Lung (tissue), 12 donors: ENCODE measurements around the gene PPEF2. TPM values are rescaled to one million over a fixed set of nuclear protein-coding genes. Genes with fewer than 3 reads are reported as not detected.

ENCODE experiments used
- ATAC-seq: fragments of 200-7000 bp; cut with Tn5 transposase; one replicate; pipeline ENCODE4 v1.9.1; 2020; ENCODE audit warnings: moderate number of reproducible peaks; ENCODE audit not compliant: insufficient read depth, low FRiP score
- DNase-seq, 3 donors: peaks; one replicate each; pipeline ENCODE4 v3.0.0-alpha.2; 2013 to 2017
- H3K27ac ChIP-seq, 2 donors: one replicate each; pipeline ENCODE4 v1.5.1; 2013; ENCODE audit warnings: mild to moderate bottlenecking in 2 of 2, moderate library complexity in 2 of 2, control low read depth in 1 of 2, inconsistent platforms in 1 of 2, low read depth in 1 of 2, low read length in 1 of 2
- H3K27me3 ChIP-seq, 3 donors: one replicate each; pipeline ENCODE4 v1.5.1; 2013; ENCODE audit warnings: low read length in 2 of 3; ENCODE audit not compliant: control insufficient read depth in 3 of 3, insufficient read depth in 3 of 3
- H3K36me3 ChIP-seq, 4 donors: one replicate each; pipeline ENCODE4 v1.5.1; 2013; ENCODE audit warnings: low read length in 4 of 4, mild to moderate bottlenecking in 1 of 4, moderate library complexity in 1 of 4; ENCODE audit not compliant: control insufficient read depth in 4 of 4, insufficient read depth in 4 of 4
- H3K4me1 ChIP-seq, 5 donors: one replicate each; pipeline ENCODE4 v1.5.1; 2013; ENCODE audit warnings: low read length in 5 of 5, mild to moderate bottlenecking in 2 of 5, moderate library complexity in 1 of 5; ENCODE audit not compliant: control insufficient read depth in 5 of 5, insufficient read depth in 5 of 5
- H3K4me3 ChIP-seq: one replicate; pipeline ENCODE4 v1.5.1; 2013; ENCODE audit warnings: mild to moderate bottlenecking, control low read depth, moderate library complexity
- H3K9ac ChIP-seq, 2 donors: one replicate each; pipeline ENCODE4 v1.5.1; 2013; ENCODE audit warnings: low read length in 2 of 2, control low read depth in 1 of 2; ENCODE audit not compliant: insufficient read depth in 1 of 2
- H3K9me3 ChIP-seq, 4 donors: one replicate each; pipeline ENCODE4 v1.5.1; 2013; ENCODE audit warnings: low read length in 3 of 4, mild to moderate bottlenecking in 1 of 4, moderate library complexity in 1 of 4; ENCODE audit not compliant: control insufficient read depth in 4 of 4, insufficient read depth in 3 of 4
- CTCF ChIP-seq: IDR thresholded peaks from 2 replicates; pipeline ENCODE4 v1.5.1; 2012; ENCODE audit warnings: mild to moderate bottlenecking; ENCODE audit errors: control extremely low read depth, extremely low read depth
- WGBS, 2 donors: extraction: QIAGEN DNeasy Blood & Tissue Kit; methylation state at CpG; one replicate each; pipeline ENCODE4 v1.1.7; 2013; 5-methylcytosine and 5-hydroxymethylcytosine counted together
- polyA plus RNA-seq, 2 donors: library from polyadenylated mRNA; stranded (reverse); fragments of 200-250 nt; gene quantifications; one replicate each; pipeline ENCODE4 v1.2.1, GENCODE V29; 2013
- total RNA-seq, 2 donors: library from RNA; depleted of rRNA in 1 of 2; stranded (reverse); fragments of >200 nt in 1 of 2; gene quantifications; one replicate each; pipeline ENCODE4 v1.2.1, GENCODE V29; 2014 to 2021
- donor health status: control.
- donor health status: control.
- donor health status: Bipolar disorder and iron deficiency.
- donor health status: healthy.
- donor health status: DM: yes; HTN: yes; CAD: no.

The PPEF2 gene
- total and polyA plus RNA-seq, 4 donors = 0.01 TPM; not detected in 3

- WGBS, 2 donors = 88 to 93% methylated on average over 3 of the region's 3 CpGs
- Histone ChIP-seq H3K27ac (no peak overlapping the region), H3K27me3 (peaks cover 0 to 2% (median 0%) of the 10 kb centered on the region in 3 donors), H3K9me3 (no peaks in the 10 kb centered on the region), H3K9ac (no peak overlapping the region), H3K36me3 (no peaks in the 10 kb centered on the region), H3K4me1 (no peaks in the 10 kb centered on the region), H3K4me3 (no peak overlapping the region)
- TF ChIP-seq CTCF = no peak
- ATAC-seq = no peak
- DNase-seq = no peak
Observed at GRCh38 chr4:75881476-75881875, 20.8 kb downstream of the PPEF2 start.

- ATAC-seq = no peak
- no peak for TF ChIP-seq CTCF
- H3K27me3 ChIP-seq = no peaks in the 10 kb centered on the region
- WGBS, 2 donors = 34 to 46% methylated on average over 1 of the region's 1 CpG
- H3K36me3 ChIP-seq = no peaks in the 10 kb centered on the region
- H3K9ac ChIP-seq = no peak overlapping the region
- no peak for DNase-seq
- no peak overlapping the region for H3K4me3 ChIP-seq
- H3K9me3 ChIP-seq = no peaks in the 10 kb centered on the region
- no peaks in the 10 kb centered on the region for H3K4me1 ChIP-seq
- H3K27ac ChIP-seq = no peak overlapping the region
Observed at GRCh38 chr4:75880278-75880677, 22.0 kb downstream of the PPEF2 start.

- H3K4me3 ChIP-seq = no peak overlapping the region
- no peak overlapping the region for H3K9ac ChIP-seq
- H3K27me3 ChIP-seq = no peaks in the 10 kb centered on the region
- ATAC-seq (no peak), DNase-seq (no peak)
- TF ChIP-seq CTCF = no peak
- no peaks in the 10 kb centered on the region for H3K9me3 ChIP-seq
- H3K27ac ChIP-seq = no peak overlapping the region
- H3K36me3 ChIP-seq = no peaks in the 10 kb centered on the region
- no peaks in the 10 kb centered on the region for H3K4me1 ChIP-seq
- WGBS, 2 donors = 61 to 71% methylated on average over 6 of the region's 6 CpGs
Observed at GRCh38 chr4:75878246-75878756, 24.0 kb downstream of the PPEF2 start.

DNA sequence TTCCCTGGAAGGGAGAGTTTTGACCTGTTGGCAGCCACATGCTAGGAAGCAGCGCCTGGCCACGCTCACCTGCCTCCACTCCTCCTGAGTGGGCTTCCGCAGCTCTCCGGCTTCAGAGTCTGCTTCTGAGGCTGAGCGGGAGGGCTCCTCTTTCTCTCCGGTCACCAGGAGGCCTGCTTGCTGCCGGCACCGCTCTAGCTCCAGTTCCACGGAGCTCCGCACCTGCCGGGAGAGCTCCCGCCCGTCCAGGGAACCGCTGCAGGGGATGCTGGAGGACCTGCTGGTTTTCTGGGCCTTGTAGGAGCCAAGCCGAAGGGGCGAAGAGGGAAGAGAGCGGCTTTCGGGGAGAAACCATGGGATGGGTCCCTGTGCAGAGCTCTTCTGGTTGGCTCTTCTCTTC lies 26.0 kb downstream of the PPEF2 start:
- no peak overlapping the region for H3K27ac ChIP-seq
- ATAC-seq (no peak), DNase-seq (no peak)
- H3K4me1 ChIP-seq = no peaks in the 10 kb centered on the region
- no peak overlapping the region for H3K4me3 ChIP-seq
- TF ChIP-seq CTCF = no peak
- no peaks in the 10 kb centered on the region for H3K9me3 ChIP-seq
- H3K36me3 ChIP-seq = no peaks in the 10 kb centered on the region
- H3K27me3 ChIP-seq = no peaks in the 10 kb centered on the region
- H3K9ac ChIP-seq = no peak overlapping the region
- WGBS, 2 donors = 89 to 95% methylated on average over 18 of the region's 18 CpGs
